Neural cell (in vitro differentiated cells): ENCODE measurements around the gene MSH2. TPM values are rescaled to one million over a fixed set of nuclear protein-coding genes. Genes with fewer than 3 reads are reported as not detected.

Experiments used
- H2AFZ ChIP-seq: fragments of 200-600, 300-800 bp; sonication (generic), shearing (Covaris generic); 2 replicates; pipeline ENCODE4 v1.6.0; 2014; ENCODE audit warnings: low read depth, mild to moderate bottlenecking, antibody characterized with exemption, low read length, moderate library complexity
- H3F3A ChIP-seq: fragments of 200-600 bp; shearing (Covaris generic); 2 replicates; pipeline ENCODE4 v1.6.1; 2016; ENCODE audit warnings: mild to moderate bottlenecking, moderate library complexity, mixed read lengths, antibody characterized with exemption, low read length; ENCODE audit not compliant: insufficient read depth, poor library complexity, severe bottlenecking
- H3K27ac ChIP-seq: fragments of 200-600, 300-800 bp; sonication (generic), shearing (Covaris generic); 2 replicates; pipeline ENCODE4 v1.5.1; 2014; ENCODE audit warnings: mild to moderate bottlenecking, low read length, moderate library complexity
- H3K27me3 ChIP-seq: fragments of 300-800, 200-600 bp; sonication (generic), shearing (Covaris generic); 2 replicates; pipeline ENCODE4 v1.6.0; 2014; ENCODE audit warnings: mild to moderate bottlenecking, low read depth, low read length, moderate library complexity; ENCODE audit not compliant: insufficient read depth
- H3K36me3 ChIP-seq: fragments of 300-800, 200-600 bp; sonication (generic), shearing (Covaris generic); 2 replicates; pipeline ENCODE4 v1.5.1; 2014; ENCODE audit warnings: mild to moderate bottlenecking, antibody characterized with exemption, low read length, moderate library complexity; ENCODE audit not compliant: insufficient read depth
- H3K4me2 ChIP-seq: fragments of 300-800, 200-600 bp; sonication (generic), shearing (Covaris generic); 2 replicates; pipeline ENCODE4 v1.6.0; 2014; ENCODE audit warnings: mild to moderate bottlenecking, low read length
- H3K4me3 ChIP-seq: fragments of 300-800, 200-600 bp; sonication (generic), shearing (Covaris generic); 2 replicates; pipeline ENCODE4 v1.5.1; 2014; ENCODE audit warnings: mild to moderate bottlenecking, low read length, moderate library complexity
- H3K79me2 ChIP-seq: fragments of 200-600 bp; shearing (Covaris generic); replicated peaks from 2 replicates; pipeline ENCODE4 v1.6.0; 2014; ENCODE audit warnings: mild to moderate bottlenecking, low read length, moderate library complexity; ENCODE audit not compliant: insufficient read depth
- H3K9ac ChIP-seq: fragments of 300-800, 200-600 bp; sonication (generic), shearing (Covaris generic); 2 replicates; pipeline ENCODE4 v1.6.1; 2016; ENCODE audit warnings: mild to moderate bottlenecking, low read length, mixed read lengths
- H3K9me2 ChIP-seq: fragments of 200-600 bp; shearing (Covaris generic); 2 replicates; pipeline ENCODE4 v1.6.1; 2016; ENCODE audit warnings: mild to moderate bottlenecking, low read length, mixed read lengths; ENCODE audit not compliant: insufficient read depth
- H3K9me3 ChIP-seq: fragments of 200-600, 300-800 bp; sonication (generic), shearing (Covaris generic); 2 replicates; pipeline ENCODE4 v1.6.1; 2016; ENCODE audit warnings: mild to moderate bottlenecking, mixed run types, low read length, moderate library complexity, mixed read lengths
- H4K20me1 ChIP-seq: fragments of 200-600 bp; shearing (Covaris generic); 2 replicates; pipeline ENCODE4 v1.6.1; 2016; ENCODE audit warnings: mild to moderate bottlenecking, mixed run types; ENCODE audit not compliant: insufficient read depth
- EP300 ChIP-seq: fragments of 450-650 bp; conservative IDR thresholded peaks from 2 replicates; pipeline ENCODE4 v1.6.1; 2014; ENCODE audit warnings: antibody characterized with exemption, mild to moderate bottlenecking, moderate library complexity; ENCODE audit not compliant: poor library complexity, severe bottlenecking
- EZH2 ChIP-seq: fragments of 200-600, 300-800 bp; shearing (Covaris generic), sonication (generic); IDR thresholded peaks from 2 replicates; pipeline ENCODE4 v1.6.1; 2014; ENCODE audit warnings: antibody characterized with exemption, low read length, borderline replicate concordance, mild to moderate bottlenecking; ENCODE audit not compliant: insufficient read depth, poor library complexity, severe bottlenecking
- MXI1 ChIP-seq: fragments of 450-650 bp; conservative IDR thresholded peaks from 2 replicates; pipeline ENCODE4 v1.6.1; 2014; ENCODE audit warnings: antibody characterized with exemption, mild to moderate bottlenecking; ENCODE audit not compliant: poor library complexity, severe bottlenecking
- POLR2AphosphoS5 ChIP-seq: IDR thresholded peaks from 2 replicates; pipeline ENCODE4 v1.6.1; 2012
- RAD21 ChIP-seq: fragments of 450-650 bp; conservative IDR thresholded peaks from 2 replicates; pipeline ENCODE4 v1.6.1; 2014; ENCODE audit warnings: antibody characterized with exemption, mild to moderate bottlenecking, moderate library complexity
- SMC3 ChIP-seq: fragments of 450-650 bp; conservative IDR thresholded peaks from 2 replicates; pipeline ENCODE4 v1.6.1; 2014; ENCODE audit warnings: antibody characterized with exemption, mild to moderate bottlenecking, moderate library complexity; ENCODE audit not compliant: poor library complexity
- TAF1 ChIP-seq: IDR thresholded peaks from 2 replicates; pipeline ENCODE4 v1.6.1; 2012; ENCODE audit warnings: low read depth
- polyA plus RNA-seq: library from polyadenylated mRNA; depleted of rRNA; stranded (reverse); fragments of >200 nt; gene quantifications from 2 replicates; pipeline ENCODE4 v1.2.3, GENCODE V29; 2014
- TF ChIP-seq, protein P1 (sequence below): IDR thresholded peaks from 2 replicates; pipeline ENCODE4 v1.6.1; 2012; ENCODE audit warnings: borderline replicate concordance
- TF ChIP-seq, protein P2 (sequence below): fragments of 450-650 bp; IDR thresholded peaks from 2 replicates; pipeline ENCODE4 v1.5.1; 2014; ENCODE audit warnings: antibody characterized with exemption, mild to moderate bottlenecking, moderate library complexity; ENCODE audit not compliant: poor library complexity, severe bottlenecking

The MSH2 gene
- polyA plus RNA-seq, 1 donor from 2014 or later: 105 TPM

DNA sequence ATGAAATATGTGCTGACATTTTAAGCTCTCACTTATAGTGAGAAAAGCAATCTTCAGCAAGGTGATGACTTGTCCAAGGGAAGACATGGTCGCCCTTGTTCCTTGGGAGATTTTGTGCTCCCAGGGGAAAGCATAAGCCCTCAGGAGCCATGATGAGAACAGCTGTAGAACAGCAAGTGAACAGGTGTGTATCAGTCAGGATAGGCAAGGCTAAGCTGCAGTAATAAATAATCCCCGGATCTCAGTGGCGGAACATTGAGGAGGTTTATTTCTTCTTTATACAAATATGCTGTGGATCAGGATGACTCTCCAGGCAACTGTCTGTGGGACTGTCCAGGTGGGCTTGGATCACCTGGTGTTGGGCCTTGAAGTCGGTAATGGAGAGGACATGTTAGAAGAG, 103.1 kb downstream of the MSH2 start:
- Histone ChIP-seq H3K36me3 (no peaks in the 10 kb centered on the region), H3K4me3 (no peak overlapping the region), H2AFZ (no peak overlapping the region), H3K79me2 (no peaks in the 10 kb centered on the region), H3K4me2 (no peak overlapping the region), H3K9me2 (no peaks in the 10 kb centered on the region), H3K9ac (no peak overlapping the region), H3K27me3 (no peaks in the 10 kb centered on the region), H4K20me1 (no peaks in the 10 kb centered on the region), H3K9me3 (peaks cover 6% of the 10 kb centered on the region), H3K27ac (no peak overlapping the region), H3F3A (no peaks in the 10 kb centered on the region)
- TF ChIP-seq MXI1 (no peak), POLR2AphosphoS5 (no peak), EZH2 (no peak), SMC3 (no peak), EP300 (no peak), RAD21 (no peak), TAF1 (no peak)
- TF ChIP-seq, protein P1, sequence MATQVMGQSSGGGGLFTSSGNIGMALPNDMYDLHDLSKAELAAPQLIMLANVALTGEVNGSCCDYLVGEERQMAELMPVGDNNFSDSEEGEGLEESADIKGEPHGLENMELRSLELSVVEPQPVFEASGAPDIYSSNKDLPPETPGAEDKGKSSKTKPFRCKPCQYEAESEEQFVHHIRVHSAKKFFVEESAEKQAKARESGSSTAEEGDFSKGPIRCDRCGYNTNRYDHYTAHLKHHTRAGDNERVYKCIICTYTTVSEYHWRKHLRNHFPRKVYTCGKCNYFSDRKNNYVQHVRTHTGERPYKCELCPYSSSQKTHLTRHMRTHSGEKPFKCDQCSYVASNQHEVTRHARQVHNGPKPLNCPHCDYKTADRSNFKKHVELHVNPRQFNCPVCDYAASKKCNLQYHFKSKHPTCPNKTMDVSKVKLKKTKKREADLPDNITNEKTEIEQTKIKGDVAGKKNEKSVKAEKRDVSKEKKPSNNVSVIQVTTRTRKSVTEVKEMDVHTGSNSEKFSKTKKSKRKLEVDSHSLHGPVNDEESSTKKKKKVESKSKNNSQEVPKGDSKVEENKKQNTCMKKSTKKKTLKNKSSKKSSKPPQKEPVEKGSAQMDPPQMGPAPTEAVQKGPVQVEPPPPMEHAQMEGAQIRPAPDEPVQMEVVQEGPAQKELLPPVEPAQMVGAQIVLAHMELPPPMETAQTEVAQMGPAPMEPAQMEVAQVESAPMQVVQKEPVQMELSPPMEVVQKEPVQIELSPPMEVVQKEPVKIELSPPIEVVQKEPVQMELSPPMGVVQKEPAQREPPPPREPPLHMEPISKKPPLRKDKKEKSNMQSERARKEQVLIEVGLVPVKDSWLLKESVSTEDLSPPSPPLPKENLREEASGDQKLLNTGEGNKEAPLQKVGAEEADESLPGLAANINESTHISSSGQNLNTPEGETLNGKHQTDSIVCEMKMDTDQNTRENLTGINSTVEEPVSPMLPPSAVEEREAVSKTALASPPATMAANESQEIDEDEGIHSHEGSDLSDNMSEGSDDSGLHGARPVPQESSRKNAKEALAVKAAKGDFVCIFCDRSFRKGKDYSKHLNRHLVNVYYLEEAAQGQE: no peak
- TF ChIP-seq, protein P2, sequence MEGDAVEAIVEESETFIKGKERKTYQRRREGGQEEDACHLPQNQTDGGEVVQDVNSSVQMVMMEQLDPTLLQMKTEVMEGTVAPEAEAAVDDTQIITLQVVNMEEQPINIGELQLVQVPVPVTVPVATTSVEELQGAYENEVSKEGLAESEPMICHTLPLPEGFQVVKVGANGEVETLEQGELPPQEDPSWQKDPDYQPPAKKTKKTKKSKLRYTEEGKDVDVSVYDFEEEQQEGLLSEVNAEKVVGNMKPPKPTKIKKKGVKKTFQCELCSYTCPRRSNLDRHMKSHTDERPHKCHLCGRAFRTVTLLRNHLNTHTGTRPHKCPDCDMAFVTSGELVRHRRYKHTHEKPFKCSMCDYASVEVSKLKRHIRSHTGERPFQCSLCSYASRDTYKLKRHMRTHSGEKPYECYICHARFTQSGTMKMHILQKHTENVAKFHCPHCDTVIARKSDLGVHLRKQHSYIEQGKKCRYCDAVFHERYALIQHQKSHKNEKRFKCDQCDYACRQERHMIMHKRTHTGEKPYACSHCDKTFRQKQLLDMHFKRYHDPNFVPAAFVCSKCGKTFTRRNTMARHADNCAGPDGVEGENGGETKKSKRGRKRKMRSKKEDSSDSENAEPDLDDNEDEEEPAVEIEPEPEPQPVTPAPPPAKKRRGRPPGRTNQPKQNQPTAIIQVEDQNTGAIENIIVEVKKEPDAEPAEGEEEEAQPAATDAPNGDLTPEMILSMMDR: no peak

DNA sequence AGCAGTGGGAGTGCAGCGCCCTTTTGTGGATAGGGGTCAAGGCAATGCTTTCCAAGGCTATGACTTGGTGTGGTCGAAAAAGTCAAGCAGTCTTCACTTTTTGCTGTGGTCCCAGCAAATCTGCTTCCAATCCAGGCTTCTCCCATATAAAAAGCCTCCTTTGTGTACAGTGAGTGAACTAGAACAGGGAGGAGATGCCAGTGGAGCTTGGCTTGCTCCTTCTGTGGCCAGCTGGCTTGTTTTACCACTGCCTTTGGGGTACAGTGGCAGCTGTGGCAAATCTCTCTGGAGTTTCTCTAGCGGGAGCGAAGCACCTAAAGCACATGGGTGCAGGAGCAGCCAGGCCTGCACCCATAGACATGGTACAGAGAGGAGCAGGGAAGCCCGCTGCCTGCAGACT, 103.5 kb downstream of the MSH2 start:
- Histone ChIP-seq H3K9me3 (peaks cover 6% of the 10 kb centered on the region), H3K36me3 (no peaks in the 10 kb centered on the region), H4K20me1 (no peaks in the 10 kb centered on the region), H2AFZ (no peak overlapping the region), H3K79me2 (no peaks in the 10 kb centered on the region), H3K4me2 (no peak overlapping the region), H3F3A (no peaks in the 10 kb centered on the region), H3K4me3 (no peak overlapping the region), H3K27ac (no peak overlapping the region), H3K27me3 (no peaks in the 10 kb centered on the region), H3K9me2 (no peaks in the 10 kb centered on the region), H3K9ac (no peak overlapping the region)
- TF ChIP-seq SMC3: no peak
- no peak for TF ChIP-seq EZH2
- TF ChIP-seq MXI1: no peak
- TF ChIP-seq POLR2AphosphoS5: no peak
- TF ChIP-seq, protein P2: no peak
- no peak for TF ChIP-seq TAF1
- no peak for TF ChIP-seq EP300
- TF ChIP-seq, protein P1: no peak
- no peak for TF ChIP-seq RAD21
